Endothelial cell of umbilical vein (primary cell): ENCODE results near the gene IGFBPL1. TPM values are rescaled to one million over a fixed set of nuclear protein-coding genes. Genes with fewer than 3 reads are reported as not detected.

Experiments
- BruUV-seq: library from RNA; stranded (reverse); fragments of 400-500 nt; replicated peaks from 2 replicates; lab custom pipeline; 2021; lab: Mats Ljungman, UMichigan
- CTCF ChIA-PET: fragments of 300-600, 350-600 bp; sonication (Branson Sonifier 250); formaldehyde crosslinking; loops from one replicate; lab custom pipeline; 2021; ENCODE audit warnings: antibody characterized with exemption, inconsistent platforms; lab: Charles Lee
- POLR2A ChIA-PET: fragments of 300-600, 350-600 bp; sonication (Branson Sonifier 250); formaldehyde crosslinking; loops from one replicate; lab custom pipeline; 2021; ENCODE audit warnings: antibody characterized with exemption, inconsistent platforms; lab: Charles Lee
- DNase-seq: peaks from one replicate; pipeline ENCODE4 v3.0.0-alpha.2; 2011; ENCODE audit warnings: low read depth, low spot score
- FAIRE-seq: peaks from 2 replicates; lab custom pipeline; 2011; peaks lifted over from hg19 to GRCh38; lab: Jason Lieb, UNC
- H2AFZ ChIP-seq: 2 replicates; pipeline ENCODE4 v1.6.0; 2012; ENCODE audit warnings: low read depth, low read length, control low read depth, inconsistent platforms
- H3K27ac ChIP-seq: 2 replicates; pipeline ENCODE4 v1.5.1; 2011; ENCODE audit warnings: low read depth, mild to moderate bottlenecking, control low read depth, low read length, moderate library complexity; ENCODE audit not compliant: insufficient read depth
- H3K27me3 ChIP-seq, 2 experiments: 2 replicates each; pipeline versions ENCODE4 v1.6.0 to v1.6.1; 2011; ENCODE audit warnings: low read length in 2 of 2, mixed read lengths in 1 of 2; ENCODE audit not compliant: control insufficient read depth in 2 of 2, insufficient read depth in 2 of 2
- H3K36me3 ChIP-seq, 2 experiments: 2 replicates in 1 of 2; 3 replicates in 1 of 2; pipeline ENCODE4 v1.5.1; 2011; ENCODE audit warnings: low read length in 2 of 2, mild to moderate bottlenecking in 1 of 2, moderate library complexity in 1 of 2; ENCODE audit not compliant: control insufficient read depth in 2 of 2, insufficient read depth in 2 of 2; ENCODE audit errors: extremely low read depth in 1 of 2
- H3K4me1 ChIP-seq: 3 replicates; pipeline ENCODE4 v1.5.1; 2011; ENCODE audit warnings: mild to moderate bottlenecking, low read length; ENCODE audit not compliant: control insufficient read depth, insufficient read depth; ENCODE audit errors: extremely low read depth
- H3K4me2 ChIP-seq: 2 replicates; pipeline ENCODE4 v1.6.1; 2011; ENCODE audit warnings: low read length, control low read depth, mixed read lengths; ENCODE audit not compliant: insufficient read depth
- H3K4me3 ChIP-seq, 3 experiments: fragments of 200-600 bp in 1 of 3; sonication (generic), shearing (Covaris generic) in 1 of 3; replicated peaks in 1 of 3; 2 replicates each; pipeline ENCODE4 v1.5.1; 2011 to 2016; ENCODE audit warnings: control low read depth in 3 of 3, low read length in 3 of 3, mild to moderate bottlenecking in 2 of 3, inconsistent platforms in 1 of 3, low read depth in 1 of 3, moderate library complexity in 1 of 3; ENCODE audit not compliant: insufficient read depth in 1 of 3
- H3K79me2 ChIP-seq: 2 replicates; pipeline ENCODE4 v1.6.0; 2012; ENCODE audit warnings: low read length, inconsistent platforms; ENCODE audit not compliant: control insufficient read depth, insufficient read depth
- H3K9ac ChIP-seq: replicated peaks from 2 replicates; pipeline ENCODE3; 2011; ENCODE audit warnings: low read length, control low read depth; ENCODE audit not compliant: insufficient read depth; ENCODE audit errors: extremely low read depth
- H3K9me1 ChIP-seq: replicated peaks from 3 replicates; pipeline ENCODE4 v1.6.0; 2011; ENCODE audit warnings: mild to moderate bottlenecking, low read length; ENCODE audit not compliant: control insufficient read depth, insufficient read depth; ENCODE audit errors: extremely low read depth
- H3K9me3 ChIP-seq: replicated peaks from 2 replicates; pipeline ENCODE4 v1.5.1; 2012; ENCODE audit warnings: low read length, inconsistent platforms; ENCODE audit not compliant: control insufficient read depth, insufficient read depth
- H4K20me1 ChIP-seq: replicated peaks from 2 replicates; pipeline ENCODE3; 2011; ENCODE audit warnings: mild to moderate bottlenecking, low read length; ENCODE audit not compliant: control insufficient read depth, insufficient read depth; ENCODE audit errors: extremely low read depth
- EZH2 ChIP-seq: IDR thresholded peaks from 2 replicates; pipeline ENCODE4 v1.6.1; 2012; ENCODE audit warnings: borderline replicate concordance, low read depth, mild to moderate bottlenecking, moderate library complexity, low read length, inconsistent platforms; ENCODE audit not compliant: severe bottlenecking
- FOS ChIP-seq: IDR thresholded peaks from 2 replicates; pipeline ENCODE4 v1.6.1; 2011; ENCODE audit warnings: mild to moderate bottlenecking, low read length, moderate library complexity, borderline replicate concordance; ENCODE audit not compliant: insufficient read depth
- GATA2 ChIP-seq: IDR thresholded peaks from 2 replicates; pipeline ENCODE4 v1.7.0; 2011; ENCODE audit warnings: low read depth, mild to moderate bottlenecking, moderate library complexity, mixed read lengths, low read length; ENCODE audit not compliant: insufficient read length, insufficient read depth
- JUN ChIP-seq: IDR thresholded peaks from 2 replicates; pipeline ENCODE4 v1.6.1; 2011; ENCODE audit warnings: borderline replicate concordance, low read depth; ENCODE audit not compliant: insufficient read length, insufficient read depth
- MYC ChIP-seq: IDR thresholded peaks from one replicate; pipeline ENCODE4 v1.6.1; 2011; ENCODE audit warnings: mild to moderate bottlenecking, low read depth, low read length
- POLR2A ChIP-seq: IDR thresholded peaks from 2 replicates; pipeline ENCODE4 v1.6.1; 2012; ENCODE audit warnings: low read depth, mild to moderate bottlenecking, control low read depth, low read length
- POLR2AphosphoS5 ChIP-seq: IDR thresholded peaks from 2 replicates; pipeline ENCODE4 v1.6.1; 2012; ENCODE audit warnings: low read depth, mild to moderate bottlenecking, control low read depth, low read length, moderate library complexity; ENCODE audit not compliant: insufficient read depth
- dilution Hi-C: fragments of 300-500 bp; cut with MboI; formaldehyde crosslinking; loops from one replicate; pipeline ENCODE4 v1.15.0; 2019; ENCODE audit warnings: low sequenced_read_pairs; ENCODE audit not compliant: extremely low pct_ligation_motif_present
- intact Hi-C: fragments of 100-400 bp; cut with micrococcal nuclease; formaldehyde crosslinking; loops from one replicate; pipeline ENCODE4 v1.10.0; 2022
- polyA plus RNA-seq, 4 experiments: library from polyadenylated mRNA; depleted of rRNA in 3 of 4; stranded (reverse) in 3 of 4; unstranded in 1 of 4; fragments of >200 nt; gene quantifications; 2 replicates each; pipeline versions ENCODE4 v1.2.1 to v1.2.3, GENCODE V29; 2011 to 2012; ENCODE audit warnings: missing spikeins in 1 of 4
- total RNA-seq: library from RNA; stranded (reverse); gene quantifications from 2 replicates; pipeline ENCODE4 v1.2.3, GENCODE V29; 2021
- TF ChIP-seq, protein P1 (sequence below): IDR thresholded peaks from 2 replicates; pipeline ENCODE4 v1.6.1; 2011; ENCODE audit not compliant: insufficient read depth, insufficient read length
- TF ChIP-seq, protein P2 (sequence below), 2 donors: IDR thresholded peaks; 1 replicate in 1 of 2; 2 replicates in 1 of 2; pipeline ENCODE4 v1.5.1; 2011; ENCODE audit warnings: low read length in 2 of 2, mild to moderate bottlenecking in 2 of 2, moderate library complexity in 2 of 2, control low read depth in 1 of 2, inconsistent platforms in 1 of 2, low read depth in 1 of 2; ENCODE audit not compliant: insufficient read depth in 1 of 2; ENCODE audit errors: extremely low read depth in 1 of 2

Gene IGFBPL1
- total and polyA plus RNA-seq, 2 donors (not counting 3 experiments of a cell fraction or from before 2014, with no cell fraction given), result not detected

DNA sequence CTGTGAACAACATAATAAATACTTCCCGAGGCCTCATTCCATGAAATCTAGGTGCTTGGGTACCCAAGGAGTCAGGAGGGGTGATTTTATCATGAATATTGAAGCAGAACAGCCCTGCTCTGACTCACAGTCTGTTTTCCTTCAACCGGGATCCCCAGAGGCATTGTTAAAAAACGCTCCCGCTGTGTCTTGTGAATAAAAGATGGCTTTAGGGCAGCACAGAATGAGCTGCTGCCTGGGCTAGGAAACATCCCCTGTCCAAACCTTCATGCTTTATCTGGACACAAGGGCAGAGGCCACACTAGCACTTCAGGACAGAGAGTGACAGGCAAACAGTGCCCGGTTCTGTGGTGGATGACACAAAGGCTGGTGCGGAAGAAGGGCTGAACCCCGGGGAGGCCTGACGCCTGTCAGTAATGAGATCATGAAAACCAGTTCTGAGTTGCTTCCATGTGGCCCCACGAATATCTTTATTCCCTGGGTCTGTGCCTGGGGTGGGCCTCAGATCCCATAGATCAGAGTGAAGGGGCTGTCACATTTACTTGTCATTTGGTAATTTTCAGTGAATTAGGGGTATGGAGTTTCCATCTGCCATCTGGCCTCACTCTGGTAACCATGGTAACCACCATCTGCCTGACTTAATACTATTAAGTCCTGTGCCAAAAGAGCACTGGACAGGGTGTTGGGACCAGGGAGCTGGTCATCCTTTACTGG, 2.6 kb downstream of the IGFBPL1 start:
- Histone ChIP-seq H4K20me1 (no peaks in the 10 kb centered on the region), H3K9me3 (no peaks in the 10 kb centered on the region), H3K4me2 (no peak overlapping the region), H2AFZ (no peak overlapping the region), H3K27me3 (peaks cover 42 to 44% of the 10 kb centered on the region in 2 experiments), H3K9ac (no peak overlapping the region), H3K79me2 (no peaks in the 10 kb centered on the region), H3K27ac (no peak overlapping the region), H3K4me3 (no peak overlapping the region), H3K9me1 (no peaks in the 10 kb centered on the region), H3K4me1 (peaks cover 3% of the 10 kb centered on the region), H3K36me3 (no peaks in the 10 kb centered on the region)
- TF ChIP-seq, protein P1, sequence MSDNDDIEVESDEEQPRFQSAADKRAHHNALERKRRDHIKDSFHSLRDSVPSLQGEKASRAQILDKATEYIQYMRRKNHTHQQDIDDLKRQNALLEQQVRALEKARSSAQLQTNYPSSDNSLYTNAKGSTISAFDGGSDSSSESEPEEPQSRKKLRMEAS, result no peak
- TF ChIP-seq JUN (no peak), POLR2A (no peak), MYC (no peak), POLR2AphosphoS5 (no peak), GATA2 (no peak), EZH2 (no peak), FOS (no peak)
- TF ChIP-seq, protein P2, sequence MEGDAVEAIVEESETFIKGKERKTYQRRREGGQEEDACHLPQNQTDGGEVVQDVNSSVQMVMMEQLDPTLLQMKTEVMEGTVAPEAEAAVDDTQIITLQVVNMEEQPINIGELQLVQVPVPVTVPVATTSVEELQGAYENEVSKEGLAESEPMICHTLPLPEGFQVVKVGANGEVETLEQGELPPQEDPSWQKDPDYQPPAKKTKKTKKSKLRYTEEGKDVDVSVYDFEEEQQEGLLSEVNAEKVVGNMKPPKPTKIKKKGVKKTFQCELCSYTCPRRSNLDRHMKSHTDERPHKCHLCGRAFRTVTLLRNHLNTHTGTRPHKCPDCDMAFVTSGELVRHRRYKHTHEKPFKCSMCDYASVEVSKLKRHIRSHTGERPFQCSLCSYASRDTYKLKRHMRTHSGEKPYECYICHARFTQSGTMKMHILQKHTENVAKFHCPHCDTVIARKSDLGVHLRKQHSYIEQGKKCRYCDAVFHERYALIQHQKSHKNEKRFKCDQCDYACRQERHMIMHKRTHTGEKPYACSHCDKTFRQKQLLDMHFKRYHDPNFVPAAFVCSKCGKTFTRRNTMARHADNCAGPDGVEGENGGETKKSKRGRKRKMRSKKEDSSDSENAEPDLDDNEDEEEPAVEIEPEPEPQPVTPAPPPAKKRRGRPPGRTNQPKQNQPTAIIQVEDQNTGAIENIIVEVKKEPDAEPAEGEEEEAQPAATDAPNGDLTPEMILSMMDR (IDR thresholded peaks at IDR 0.05; ENCODE audit: extremely low read depth in 1 of 2, insufficient read depth in 1 of 2, low read depth in 1 of 2, low read length in 2 of 2), result no peak
- FAIRE-seq (no peak), DNase-seq (no peak)
- intact Hi-C loops, result no loop called here
- ChIA-PET POLR2A (no interaction called here), CTCF (interaction anchor here (1.4 kb wide), 1 partner anchor 8 kb away, joined by 3 read pairs; no protein-coding TSS in a partner anchor)
- no TSS peak for BruUV-seq
- dilution Hi-C loops, result no loop called here
